NK-92 (cell line): ENCODE measurements around the gene LYPD1.

Experiments used
- DNase-seq: peaks from one replicate; lab custom pipeline; 2025; ENCODE audit not compliant: unreplicated experiment; lab: John Stamatoyannopoulos, UW

LYPD1 gene

DNA sequence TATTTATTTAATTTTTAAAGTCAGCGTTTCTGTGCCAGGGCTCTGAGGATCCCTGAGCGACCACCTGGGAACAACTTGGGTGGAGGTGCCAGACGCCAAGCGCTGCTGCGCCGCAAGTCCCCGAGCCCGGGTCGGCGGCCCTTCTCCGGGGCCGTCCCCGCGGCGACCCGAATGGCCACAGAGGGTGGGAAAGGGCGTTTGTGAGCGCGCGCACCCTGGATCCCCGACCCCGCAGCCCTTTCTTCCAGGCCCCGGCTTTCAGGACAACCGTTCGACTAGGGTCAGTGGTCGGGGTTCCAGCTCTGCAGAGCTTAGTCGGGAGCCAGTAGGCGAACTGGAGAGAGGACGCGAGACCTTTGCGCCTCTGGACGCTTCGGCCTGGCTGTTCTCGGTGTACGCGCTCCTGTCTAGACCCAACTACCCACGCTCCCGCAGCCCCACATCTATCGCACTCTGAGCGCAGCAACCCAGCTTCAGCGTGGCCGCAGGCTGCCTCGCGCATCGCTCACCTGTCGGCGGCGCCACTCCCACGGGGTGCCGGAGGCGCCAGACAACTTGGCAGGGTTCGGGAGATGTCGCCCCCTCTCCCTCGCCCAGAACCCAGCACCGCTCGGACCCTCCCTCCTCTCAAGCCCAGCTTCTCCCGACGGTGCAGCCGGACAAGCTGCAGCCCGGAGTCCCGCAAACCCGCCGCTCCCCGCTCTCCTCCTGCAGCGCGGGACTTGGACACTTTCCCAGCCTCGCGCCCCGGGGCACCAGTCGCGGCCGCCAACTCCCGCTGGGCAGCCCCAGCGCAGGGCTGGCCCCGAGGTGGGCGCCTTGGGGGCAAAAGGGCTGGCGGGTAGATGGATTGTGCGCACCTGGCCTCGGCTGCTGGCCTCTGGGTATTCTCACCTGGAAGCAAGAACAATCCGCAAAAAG, 758 bp downstream of the LYPD1 start:
- no peak for DNase-seq

DNA sequence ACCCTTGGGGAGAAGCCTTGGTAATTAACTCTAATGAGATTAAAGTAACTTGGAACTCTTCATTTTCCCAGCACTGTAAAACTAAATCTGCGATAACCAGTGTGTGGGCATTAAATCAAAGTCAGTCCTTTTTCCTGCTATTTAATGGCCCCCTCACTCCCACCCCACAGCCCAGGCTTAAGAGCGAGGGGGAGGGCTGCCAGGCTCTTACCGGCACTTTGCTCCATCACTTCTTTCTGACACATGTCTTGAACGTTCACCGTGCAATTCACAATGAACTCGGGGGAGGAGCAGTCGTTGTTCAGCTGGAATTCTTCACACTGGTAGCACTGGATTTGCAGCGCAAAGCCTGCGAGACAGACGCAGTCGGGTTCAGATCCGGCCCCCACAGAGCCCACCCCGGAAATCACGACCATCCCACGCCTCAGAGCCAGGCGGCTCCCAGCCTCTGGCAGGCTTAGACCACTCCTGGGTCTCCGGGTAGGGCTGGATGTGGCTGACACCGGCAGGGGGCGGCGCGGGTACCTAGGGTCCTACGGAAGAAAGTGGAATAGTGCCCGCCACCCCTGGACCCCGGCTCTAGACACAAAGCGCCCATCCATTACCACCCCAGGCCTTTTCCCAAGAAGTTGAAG, 1.7 kb downstream of the LYPD1 start:
- no peak for DNase-seq

DNA sequence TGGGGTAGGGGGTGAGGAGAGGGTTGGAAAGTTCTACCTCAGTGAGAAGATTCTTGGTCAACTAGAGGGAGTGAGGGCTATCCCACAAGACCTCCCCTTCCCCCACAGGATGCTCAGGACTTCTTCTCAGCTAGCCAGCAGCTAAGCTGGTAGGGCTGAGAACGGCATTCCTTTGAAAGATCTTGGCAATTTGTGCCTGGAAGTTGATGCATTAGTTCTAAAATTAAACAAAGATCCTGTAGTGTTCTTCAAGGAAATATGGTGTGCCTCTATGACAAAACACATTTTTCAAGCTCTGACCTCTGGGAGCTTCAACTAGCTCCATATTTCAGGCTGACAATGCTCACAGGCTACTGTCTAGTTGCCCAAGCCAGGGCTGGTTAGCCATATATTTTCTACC, 2.3 kb downstream of the LYPD1 start:
- DNase-seq, result no peak

GRCh38 chr2:132665401-132666140, 4.4 kb downstream of the LYPD1 start:
- no peak for DNase-seq

DNA sequence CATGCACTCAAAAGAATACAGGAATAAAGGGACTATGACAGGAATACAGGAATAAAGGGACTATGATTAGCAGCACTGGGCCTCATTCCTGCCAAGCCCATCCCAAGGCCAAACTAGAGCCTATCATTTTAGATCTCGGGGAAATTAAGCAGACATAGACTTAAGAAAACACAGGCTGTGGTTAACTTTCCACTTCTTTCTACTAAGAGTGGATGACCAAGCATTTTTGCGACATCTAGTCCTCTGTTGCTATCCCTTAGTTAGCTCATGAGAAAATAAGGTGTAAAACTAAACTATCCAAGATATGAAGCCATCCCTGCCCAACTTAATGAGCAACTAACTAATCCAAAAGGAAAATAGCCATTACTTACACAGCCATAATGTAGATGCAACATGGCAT, 5.9 kb downstream of the LYPD1 start:
- no peak for DNase-seq

DNA sequence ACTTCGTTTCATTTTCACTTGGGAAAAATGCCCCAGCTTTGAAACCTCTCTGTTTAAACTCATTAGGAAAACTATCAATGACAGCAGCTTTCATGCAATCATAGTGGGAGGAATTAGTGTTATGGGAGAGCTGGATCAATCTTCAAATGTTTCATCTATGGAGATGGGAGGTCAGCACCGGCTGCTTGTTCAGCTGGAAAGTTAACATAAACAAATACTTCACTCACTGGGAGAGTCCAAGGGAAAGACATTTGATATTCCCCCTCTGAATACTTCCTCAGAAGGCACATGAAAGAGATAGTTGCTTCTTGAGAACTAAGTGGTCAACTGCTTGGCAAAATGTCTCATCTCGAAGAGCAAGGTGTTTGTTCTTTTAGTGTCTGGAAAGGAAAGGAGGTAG, 7.3 kb downstream of the LYPD1 start:
- DNase-seq, result no peak

DNA sequence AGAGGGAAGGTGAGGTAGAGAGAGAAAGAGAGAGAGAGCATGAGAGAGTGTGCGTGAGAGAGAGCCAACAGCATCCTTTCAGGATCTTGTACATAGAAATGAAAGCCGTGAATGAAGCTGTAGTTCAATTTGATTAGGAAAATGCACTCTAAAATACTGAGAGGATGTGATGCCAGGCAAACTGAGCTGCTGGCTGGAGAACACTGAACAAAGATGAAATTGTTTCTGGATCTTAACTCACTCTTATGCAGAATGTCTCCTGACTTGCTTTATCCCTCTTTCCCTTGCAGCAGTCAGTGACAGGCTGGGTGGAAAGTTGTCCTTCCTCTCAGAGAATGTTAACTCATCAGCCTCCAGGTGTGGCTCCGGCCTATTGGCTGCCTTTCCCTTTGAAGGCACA, 10.7 kb downstream of the LYPD1 start:
- DNase-seq, result no peak

- DNase-seq, result no peak
These were observed 13.6 kb downstream of the LYPD1 start for GRCh38 chr2:132656266-132656975.

DNA sequence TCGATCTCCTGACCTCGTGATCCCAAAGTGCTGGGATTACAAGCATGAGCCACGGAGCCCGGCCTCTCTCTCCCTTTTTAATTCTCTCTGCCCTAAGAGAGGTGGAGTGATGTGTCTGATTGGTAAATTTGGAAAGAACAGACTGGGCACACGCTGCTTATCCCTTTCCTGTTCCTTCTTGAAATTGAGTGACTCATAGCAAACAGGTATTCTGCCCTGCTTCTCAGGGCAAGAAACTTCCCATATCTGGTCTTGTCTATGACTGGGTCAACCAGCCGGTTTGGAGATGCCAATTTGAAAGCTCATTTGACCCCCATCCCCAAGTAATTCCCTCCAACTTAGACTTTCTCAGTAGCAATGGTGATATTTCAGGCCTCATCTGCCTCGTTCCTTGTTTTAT, 15.0 kb downstream of the LYPD1 start:
- DNase-seq, result no peak

- DNase-seq, result no peak
These were observed 15.7 kb downstream of the LYPD1 start for GRCh38 chr2:132654335-132654734.

- DNase-seq, result no peak
These were observed 17.5 kb downstream of the LYPD1 start for GRCh38 chr2:132652474-132652873.

DNA sequence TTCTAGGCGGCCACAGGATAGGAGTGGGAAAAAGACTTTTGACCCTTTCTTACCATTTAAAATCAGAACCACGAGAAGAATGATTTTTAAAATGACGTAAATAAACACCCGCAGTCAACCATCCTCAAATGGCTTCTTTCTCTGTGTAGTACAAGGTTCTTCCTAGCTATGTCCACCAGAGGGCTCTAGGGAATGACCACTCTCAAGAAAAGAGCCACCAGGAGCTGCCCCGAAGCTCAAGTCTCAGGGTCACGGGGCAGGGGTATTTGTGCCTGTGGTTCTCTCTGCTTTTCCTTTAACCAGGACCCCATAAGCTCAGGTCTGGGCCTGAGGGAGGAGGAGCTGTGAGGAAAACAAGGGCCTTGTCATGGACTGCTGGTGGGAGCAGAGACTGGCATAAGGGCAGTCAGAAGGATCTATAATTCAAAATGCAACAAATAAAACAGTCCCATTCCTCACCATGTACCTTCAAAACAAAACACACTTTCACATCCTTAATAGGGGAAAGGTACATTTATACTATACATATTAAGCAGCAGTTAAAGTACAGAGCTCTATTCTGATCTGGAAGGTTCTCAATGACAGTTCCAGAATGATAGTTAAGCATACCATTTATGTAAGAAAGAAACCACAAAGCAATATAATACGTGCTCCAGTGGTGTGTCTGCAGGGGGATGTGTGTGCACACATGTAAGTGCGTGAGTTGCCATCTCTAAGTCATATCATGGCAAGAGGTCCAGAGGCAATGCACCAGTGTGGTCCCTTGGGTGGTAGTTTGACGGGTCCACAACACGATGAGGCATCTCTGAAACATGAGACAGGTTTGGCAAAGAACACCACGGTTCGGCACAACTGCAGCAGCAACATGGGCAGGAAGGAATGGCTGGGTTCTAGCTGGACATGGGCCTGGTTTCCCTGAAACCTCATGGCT, 18.6 kb downstream of the LYPD1 start:
- no peak for DNase-seq

GRCh38 chr2:132646540-132647108, 23.4 kb downstream of the LYPD1 start:
- DNase-seq, result no peak

GRCh38 chr2:132645722-132646539, 24.1 kb downstream of the LYPD1 start:
- no peak for DNase-seq

DNA sequence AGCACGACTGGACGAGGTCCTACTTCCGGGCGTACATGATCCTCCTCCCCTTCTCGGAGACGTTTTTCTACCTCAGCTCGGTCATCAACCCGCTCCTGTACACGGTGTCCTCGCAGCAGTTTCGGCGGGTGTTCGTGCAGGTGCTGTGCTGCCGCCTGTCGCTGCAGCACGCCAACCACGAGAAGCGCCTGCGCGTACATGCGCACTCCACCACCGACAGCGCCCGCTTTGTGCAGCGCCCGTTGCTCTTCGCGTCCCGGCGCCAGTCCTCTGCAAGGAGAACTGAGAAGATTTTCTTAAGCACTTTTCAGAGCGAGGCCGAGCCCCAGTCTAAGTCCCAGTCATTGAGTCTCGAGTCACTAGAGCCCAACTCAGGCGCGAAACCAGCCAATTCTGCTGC, 24.8 kb downstream of the LYPD1 start:
- DNase-seq, result no peak

- DNase-seq, result no peak
These were observed 27.6 kb downstream of the LYPD1 start for GRCh38 chr2:132642415-132642814.

- no peak for DNase-seq
These were observed 28.2 kb downstream of the LYPD1 start for GRCh38 chr2:132641819-132642218.

DNA sequence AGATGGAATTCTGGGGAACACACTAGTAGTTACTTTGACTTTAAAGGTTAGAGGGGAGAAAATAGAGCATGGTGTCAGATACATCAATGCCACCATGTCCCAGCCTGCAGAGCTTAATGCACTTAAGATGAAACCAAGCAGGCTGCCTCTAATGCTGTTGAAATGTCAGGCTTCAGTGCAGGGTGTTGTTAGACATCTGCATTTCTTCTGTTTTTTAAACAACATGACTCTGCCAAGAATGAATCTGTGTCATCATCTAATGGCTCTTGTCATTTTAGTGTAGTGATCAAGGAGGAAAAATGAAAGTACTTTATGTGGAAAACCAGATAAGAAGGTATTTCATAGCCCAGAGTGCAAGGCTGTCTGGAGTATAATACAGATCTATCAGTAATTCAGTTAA, 29.9 kb downstream of the LYPD1 start:
- DNase-seq, result no peak
